PFSK-1 (cell line): ENCODE results near the gene STRN.

Experiments
- FOXP2 ChIP-seq: optimal IDR thresholded peaks from 2 replicates; pipeline ENCODE3; 2011; ENCODE audit warnings: borderline replicate concordance, control low read depth, inconsistent platforms; ENCODE audit not compliant: insufficient read depth; ENCODE audit errors: extremely low read length, extremely low read depth
- POLR2AphosphoS5 ChIP-seq: IDR thresholded peaks from 2 replicates; pipeline ENCODE4 v1.6.1; 2012; ENCODE audit warnings: low read depth, mild to moderate bottlenecking, control low read depth, low read length, moderate library complexity
- SIN3A ChIP-seq: IDR thresholded peaks from 2 replicates; pipeline ENCODE4 v1.6.1; 2012; ENCODE audit warnings: mild to moderate bottlenecking, low read length, moderate library complexity, borderline replicate concordance; ENCODE audit not compliant: insufficient read depth
- TAF1 ChIP-seq: IDR thresholded peaks from 2 replicates; pipeline ENCODE4 v1.6.1; 2012; ENCODE audit warnings: low read length, control low read depth, borderline replicate concordance; ENCODE audit not compliant: insufficient read depth
- TF ChIP-seq, protein P1 (sequence below), 2 experiments: IDR thresholded peaks; 2 replicates each; pipeline versions ENCODE4 v1.6.1 to v1.8.0; 2011 to 2012; ENCODE audit warnings: low read depth in 2 of 2, low read length in 2 of 2, control low read depth in 1 of 2, inconsistent platforms in 1 of 2, mild to moderate bottlenecking in 1 of 2, moderate library complexity in 1 of 2; ENCODE audit not compliant: insufficient read depth in 1 of 2

STRN gene

DNA sequence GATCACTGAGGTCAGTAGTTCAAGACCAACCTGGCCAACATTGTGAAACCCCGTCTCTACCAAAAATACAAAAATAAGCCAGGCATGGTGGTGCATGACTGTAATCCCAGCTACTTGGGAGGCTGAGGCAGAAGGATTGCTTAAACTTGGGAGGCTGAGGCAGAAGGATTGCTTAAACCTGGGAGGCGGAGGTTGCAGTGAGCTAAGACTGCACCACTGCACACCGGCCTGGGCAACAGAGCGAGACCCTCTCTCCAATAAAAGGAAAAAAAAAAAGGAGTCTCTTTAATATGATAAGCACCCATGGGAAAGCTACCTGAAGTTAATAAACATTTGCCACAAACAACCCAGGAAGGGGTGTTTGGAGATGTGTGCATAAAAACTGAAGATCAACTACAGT lies 2.6 kb downstream of the STRN start:
- TF ChIP-seq TAF1 = no peak
- TF ChIP-seq POLR2AphosphoS5 = no peak
- TF ChIP-seq, protein P1, sequence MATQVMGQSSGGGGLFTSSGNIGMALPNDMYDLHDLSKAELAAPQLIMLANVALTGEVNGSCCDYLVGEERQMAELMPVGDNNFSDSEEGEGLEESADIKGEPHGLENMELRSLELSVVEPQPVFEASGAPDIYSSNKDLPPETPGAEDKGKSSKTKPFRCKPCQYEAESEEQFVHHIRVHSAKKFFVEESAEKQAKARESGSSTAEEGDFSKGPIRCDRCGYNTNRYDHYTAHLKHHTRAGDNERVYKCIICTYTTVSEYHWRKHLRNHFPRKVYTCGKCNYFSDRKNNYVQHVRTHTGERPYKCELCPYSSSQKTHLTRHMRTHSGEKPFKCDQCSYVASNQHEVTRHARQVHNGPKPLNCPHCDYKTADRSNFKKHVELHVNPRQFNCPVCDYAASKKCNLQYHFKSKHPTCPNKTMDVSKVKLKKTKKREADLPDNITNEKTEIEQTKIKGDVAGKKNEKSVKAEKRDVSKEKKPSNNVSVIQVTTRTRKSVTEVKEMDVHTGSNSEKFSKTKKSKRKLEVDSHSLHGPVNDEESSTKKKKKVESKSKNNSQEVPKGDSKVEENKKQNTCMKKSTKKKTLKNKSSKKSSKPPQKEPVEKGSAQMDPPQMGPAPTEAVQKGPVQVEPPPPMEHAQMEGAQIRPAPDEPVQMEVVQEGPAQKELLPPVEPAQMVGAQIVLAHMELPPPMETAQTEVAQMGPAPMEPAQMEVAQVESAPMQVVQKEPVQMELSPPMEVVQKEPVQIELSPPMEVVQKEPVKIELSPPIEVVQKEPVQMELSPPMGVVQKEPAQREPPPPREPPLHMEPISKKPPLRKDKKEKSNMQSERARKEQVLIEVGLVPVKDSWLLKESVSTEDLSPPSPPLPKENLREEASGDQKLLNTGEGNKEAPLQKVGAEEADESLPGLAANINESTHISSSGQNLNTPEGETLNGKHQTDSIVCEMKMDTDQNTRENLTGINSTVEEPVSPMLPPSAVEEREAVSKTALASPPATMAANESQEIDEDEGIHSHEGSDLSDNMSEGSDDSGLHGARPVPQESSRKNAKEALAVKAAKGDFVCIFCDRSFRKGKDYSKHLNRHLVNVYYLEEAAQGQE (IDR thresholded peaks at IDR 0.05; ENCODE audit: insufficient read depth in 1 of 2, low read depth in 2 of 2, low read length in 2 of 2) = no peak
- TF ChIP-seq SIN3A = no peak
- no peak for TF ChIP-seq FOXP2

DNA sequence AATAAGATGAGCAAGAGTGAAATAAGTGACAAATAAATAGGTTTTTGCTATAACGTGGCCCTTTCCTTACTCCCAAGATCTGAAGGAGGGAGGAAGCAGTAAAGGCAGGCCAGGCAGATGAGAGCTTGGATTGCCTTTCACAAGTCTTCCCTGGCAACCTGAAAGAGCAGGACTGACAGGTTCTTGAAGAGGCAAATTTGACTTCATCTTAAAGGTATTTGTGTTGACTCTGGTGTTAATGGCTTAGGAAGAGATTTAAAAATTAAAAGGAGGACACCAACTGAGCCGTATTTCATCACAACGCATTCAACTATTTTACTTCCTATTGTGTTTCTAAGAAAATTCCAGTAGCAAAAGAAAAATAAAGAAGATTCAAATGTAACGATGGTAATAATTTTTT lies 3.2 kb downstream of the STRN start:
- TF ChIP-seq TAF1 (no peak), SIN3A (no peak), POLR2AphosphoS5 (no peak), FOXP2 (no peak)
- TF ChIP-seq, protein P1 (IDR thresholded peaks at IDR 0.05; ENCODE audit: insufficient read depth in 1 of 2, low read depth in 2 of 2, low read length in 2 of 2) = no peak

DNA sequence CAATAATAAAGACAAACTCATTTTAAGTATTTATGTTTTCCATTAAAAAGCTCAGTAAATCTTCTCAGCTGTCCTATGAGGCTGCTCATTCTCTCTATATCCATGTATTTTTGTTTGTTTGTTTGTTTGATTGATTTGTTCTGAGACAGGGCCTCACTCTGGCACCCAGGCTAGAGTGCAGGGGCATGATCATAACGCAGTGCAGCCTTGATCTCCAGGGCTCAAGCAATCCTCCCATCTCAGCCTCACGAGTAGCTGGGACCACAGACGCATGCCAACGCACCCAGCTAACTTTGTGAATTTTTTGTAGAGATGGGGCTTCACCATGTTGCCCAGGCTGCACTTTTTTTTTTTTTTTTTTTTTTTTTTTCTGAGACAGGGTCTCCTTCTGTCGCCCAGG lies 5.6 kb downstream of the STRN start:
- TF ChIP-seq TAF1 = no peak
- TF ChIP-seq SIN3A = no peak
- TF ChIP-seq, protein P1 (IDR thresholded peaks at IDR 0.05; ENCODE audit: insufficient read depth in 1 of 2, low read depth in 2 of 2, low read length in 2 of 2) = no peak
- no peak for TF ChIP-seq FOXP2
- no peak for TF ChIP-seq POLR2AphosphoS5

DNA sequence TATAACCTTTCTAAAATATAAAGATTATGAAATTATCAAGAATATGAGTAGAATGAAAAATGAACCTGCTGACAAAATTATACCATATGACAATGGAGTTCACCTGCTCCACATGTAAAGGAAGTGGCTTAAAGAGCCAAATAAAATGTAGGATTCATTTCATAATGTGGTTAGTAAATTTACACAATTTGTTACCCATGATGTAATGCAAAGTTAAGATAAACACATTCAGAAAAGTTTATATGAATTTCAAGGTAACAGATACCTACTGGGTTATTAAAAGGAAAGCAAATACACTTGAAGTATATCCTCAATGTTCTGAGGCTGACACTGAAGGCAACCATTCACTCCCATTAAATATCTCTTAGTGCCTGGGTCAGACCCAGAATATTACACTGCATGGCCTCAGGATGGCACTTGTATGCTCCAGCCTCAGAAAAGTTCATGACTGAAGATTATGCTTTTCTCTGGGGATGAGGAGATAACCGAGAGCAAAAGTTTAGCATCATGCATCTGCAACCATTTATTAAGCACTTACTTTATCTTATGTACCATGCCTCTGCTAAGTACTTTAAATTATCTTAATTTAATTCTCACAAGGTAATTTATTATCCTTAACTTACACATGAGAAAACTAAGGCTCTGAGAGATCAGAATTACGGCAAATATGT lies 6.2 kb downstream of the STRN start:
- TF ChIP-seq TAF1 (no peak), POLR2AphosphoS5 (no peak), SIN3A (no peak), FOXP2 (no peak)
- TF ChIP-seq, protein P1 (IDR thresholded peaks at IDR 0.05; ENCODE audit: insufficient read depth in 1 of 2, low read depth in 2 of 2, low read length in 2 of 2) = no peak

DNA sequence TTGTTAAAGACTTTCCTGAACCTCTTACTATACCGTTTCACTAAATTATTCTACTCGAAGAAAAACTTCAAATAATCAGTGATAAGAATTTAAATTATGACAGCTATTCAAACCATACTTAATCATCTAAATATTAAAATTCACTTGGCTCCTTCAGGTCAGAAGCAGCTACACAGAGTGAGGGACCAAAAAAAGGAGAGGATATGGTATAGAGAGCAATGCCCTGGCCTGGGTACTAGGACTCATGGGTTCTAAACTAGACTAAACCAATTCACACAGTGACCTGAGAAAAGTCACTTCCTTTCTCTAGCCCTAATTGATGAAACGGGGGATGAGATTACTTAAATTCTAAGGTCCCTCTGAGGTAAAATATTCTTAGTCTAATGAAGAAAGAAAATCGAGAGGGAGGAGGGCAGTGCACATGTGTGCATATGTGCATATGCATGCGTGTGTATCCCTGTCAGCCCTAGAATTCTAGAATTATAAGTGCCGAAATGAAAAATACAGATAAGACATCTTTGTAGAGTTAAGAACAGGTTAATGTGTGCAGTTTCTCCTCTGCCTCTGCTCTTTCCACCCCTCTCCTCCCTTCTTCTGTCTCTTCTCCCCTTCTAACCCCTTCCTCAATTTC lies 11.2 kb downstream of the STRN start:
- TF ChIP-seq FOXP2 = no peak
- TF ChIP-seq SIN3A = no peak
- no peak for TF ChIP-seq TAF1
- TF ChIP-seq, protein P1 (IDR thresholded peaks at IDR 0.05; ENCODE audit: insufficient read depth in 1 of 2, low read depth in 2 of 2, low read length in 2 of 2) = no peak
